Ovary (tissue), 3 donors: ENCODE results near the gene LRP8.

Experiments
- POLR2A ChIP-seq: fragments of 450-650 bp; IDR thresholded peaks from one replicate; pipeline ENCODE4 v1.6.1; 2017; ENCODE audit warnings: antibody characterized with exemption, mild to moderate bottlenecking, moderate library complexity
- TF ChIP-seq, protein P1 (sequence below), 3 donors: fragments of 450-650 bp in 2 of 3; fragments of 200-600 bp in 1 of 3; IDR thresholded peaks; one replicate each; pipeline versions ENCODE4 v1.5.1 to v1.8.0; 2016 to 2022; ENCODE audit warnings: antibody characterized with exemption in 3 of 3, mild to moderate bottlenecking in 1 of 3
- donor health status: DM: no; HTN: no; CAD: no.

DNA sequence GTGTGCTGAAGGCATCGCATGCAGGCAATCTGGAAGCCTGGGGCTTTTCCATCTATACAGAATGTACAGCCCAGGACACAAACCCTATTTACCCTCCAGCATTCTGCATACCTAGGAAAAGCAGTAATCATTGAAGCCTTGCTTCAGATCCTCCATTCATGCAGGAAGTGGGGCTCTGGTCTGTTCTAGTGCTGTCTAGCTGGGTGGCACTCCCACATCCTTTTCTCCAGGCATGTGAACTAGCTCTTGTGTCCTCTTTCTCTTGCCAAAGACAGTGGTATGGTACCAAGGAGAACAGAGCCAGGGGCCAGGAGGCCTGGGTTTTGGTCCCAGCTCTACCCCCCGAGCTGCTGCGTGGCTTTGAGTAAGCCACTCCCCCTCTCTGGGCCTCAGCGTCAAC lies 21.7 kb downstream of the LRP8 start:
- TF ChIP-seq POLR2A: no peak
- TF ChIP-seq, protein P1, sequence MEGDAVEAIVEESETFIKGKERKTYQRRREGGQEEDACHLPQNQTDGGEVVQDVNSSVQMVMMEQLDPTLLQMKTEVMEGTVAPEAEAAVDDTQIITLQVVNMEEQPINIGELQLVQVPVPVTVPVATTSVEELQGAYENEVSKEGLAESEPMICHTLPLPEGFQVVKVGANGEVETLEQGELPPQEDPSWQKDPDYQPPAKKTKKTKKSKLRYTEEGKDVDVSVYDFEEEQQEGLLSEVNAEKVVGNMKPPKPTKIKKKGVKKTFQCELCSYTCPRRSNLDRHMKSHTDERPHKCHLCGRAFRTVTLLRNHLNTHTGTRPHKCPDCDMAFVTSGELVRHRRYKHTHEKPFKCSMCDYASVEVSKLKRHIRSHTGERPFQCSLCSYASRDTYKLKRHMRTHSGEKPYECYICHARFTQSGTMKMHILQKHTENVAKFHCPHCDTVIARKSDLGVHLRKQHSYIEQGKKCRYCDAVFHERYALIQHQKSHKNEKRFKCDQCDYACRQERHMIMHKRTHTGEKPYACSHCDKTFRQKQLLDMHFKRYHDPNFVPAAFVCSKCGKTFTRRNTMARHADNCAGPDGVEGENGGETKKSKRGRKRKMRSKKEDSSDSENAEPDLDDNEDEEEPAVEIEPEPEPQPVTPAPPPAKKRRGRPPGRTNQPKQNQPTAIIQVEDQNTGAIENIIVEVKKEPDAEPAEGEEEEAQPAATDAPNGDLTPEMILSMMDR (IDR thresholded peaks at IDR 0.05): no peak
